HepG2 (cell line): ENCODE data around the gene RAP1GAP2. TPM values are rescaled to one million over a fixed set of nuclear protein-coding genes. Genes with fewer than 3 reads are reported as not detected.
A peak's percentile ranks its signal among the peaks of the same experiment; 100 is the strongest.

Experiments used
- ATF5 ChIP-seq: sonication (generic); formaldehyde crosslinking; IDR thresholded peaks from 2 replicates; pipeline ENCODE4 v1.4.0; 2020; ENCODE audit warnings: mild to moderate bottlenecking, low read depth, missing genetic modification reagents
- CBX5 ChIP-seq: sonication (generic); formaldehyde crosslinking; IDR thresholded peaks from 2 replicates; pipeline ENCODE4 v1.4.0; 2020; ENCODE audit warnings: missing genetic modification reagents, borderline replicate concordance
- CREBL2 ChIP-seq: sonication (generic); formaldehyde crosslinking; IDR thresholded peaks from 2 replicates; pipeline ENCODE4 v1.8.1; 2023; ENCODE audit warnings: missing genetic modification reagents, mild to moderate bottlenecking, borderline replicate concordance
- DRAP1 ChIP-seq: IDR thresholded peaks from 2 replicates; pipeline ENCODE4 v1.6.1; 2016; ENCODE audit warnings: missing genetic modification reagents, missing compliant biosample characterization
- ELF3 ChIP-seq: IDR thresholded peaks from 2 replicates; pipeline ENCODE4 v1.6.1; 2016; ENCODE audit warnings: missing genetic modification reagents, missing compliant biosample characterization
- JARID2 ChIP-seq: sonication (generic); formaldehyde crosslinking; IDR thresholded peaks from 2 replicates; pipeline ENCODE4 v1.8.1; 2023; ENCODE audit warnings: missing genetic modification reagents, inconsistent platforms; ENCODE audit not compliant: insufficient replicate concordance
- MAFG ChIP-seq: sonication (generic); formaldehyde crosslinking; IDR thresholded peaks from 2 replicates; pipeline ENCODE4 v1.5.1; 2020; ENCODE audit warnings: mild to moderate bottlenecking, missing genetic modification reagents
- MED13 ChIP-seq: sonication (generic); formaldehyde crosslinking; IDR thresholded peaks from 2 replicates; pipeline ENCODE4 v1.5.0; 2020; ENCODE audit warnings: missing genetic modification reagents
- MTA1 ChIP-seq: sonication (generic); formaldehyde crosslinking; IDR thresholded peaks from 2 replicates; pipeline ENCODE4 v1.4.0; 2020; ENCODE audit warnings: missing genetic modification reagents, mild to moderate bottlenecking, borderline replicate concordance
- NR2F1 ChIP-seq, 2 experiments: fragments of 450-650 bp in 1 of 2; formaldehyde crosslinking in 1 of 2; IDR thresholded peaks; 2 replicates each; pipeline versions ENCODE4 v1.5.0 to v1.6.1; 2016 to 2020; ENCODE audit warnings: mild to moderate bottlenecking in 1 of 2, missing compliant biosample characterization in 1 of 2, missing genetic modification reagents in 1 of 2, moderate library complexity in 1 of 2
- PAWR ChIP-seq: sonication (generic); formaldehyde crosslinking; IDR thresholded peaks from 2 replicates; pipeline ENCODE4 v1.4.0; 2020; ENCODE audit warnings: missing genetic modification reagents, mild to moderate bottlenecking, borderline replicate concordance
- SETDB1 ChIP-seq: sonication (generic); formaldehyde crosslinking; IDR thresholded peaks from 2 replicates; pipeline ENCODE4 v1.5.1; 2020; ENCODE audit warnings: missing genetic modification reagents, mild to moderate bottlenecking, borderline replicate concordance
- SSRP1 ChIP-seq: IDR thresholded peaks from 2 replicates; pipeline ENCODE4 v1.6.1; 2016; ENCODE audit warnings: control low read depth
- TEAD2 ChIP-seq: sonication (generic); formaldehyde crosslinking; IDR thresholded peaks from 2 replicates; pipeline ENCODE4 v1.9.0; 2021; ENCODE audit warnings: missing genetic modification reagents
- TGIF2 ChIP-seq: IDR thresholded peaks from 2 replicates; pipeline ENCODE4 v1.6.1; 2016; ENCODE audit warnings: control low read depth, missing compliant biosample characterization
- UBTF ChIP-seq: sonication (generic); formaldehyde crosslinking; IDR thresholded peaks from 2 replicates; pipeline ENCODE4 v1.4.0; 2020; ENCODE audit warnings: mild to moderate bottlenecking, missing genetic modification reagents
- ZNF205 ChIP-seq: IDR thresholded peaks from 2 replicates; pipeline ENCODE4 v1.6.1; 2018; ENCODE audit warnings: missing biosample characterization, missing genetic modification reagents
- ZNF232 ChIP-seq: sonication (generic); formaldehyde crosslinking; IDR thresholded peaks from 2 replicates; pipeline ENCODE4 v1.4.0; 2020; ENCODE audit warnings: missing genetic modification reagents, borderline replicate concordance
- ZNF256 ChIP-seq: sonication (generic); formaldehyde crosslinking; conservative IDR thresholded peaks from 2 replicates; pipeline ENCODE4 v1.4.0; 2020; ENCODE audit warnings: missing genetic modification reagents
- ZNF260 ChIP-seq: sonication (generic); formaldehyde crosslinking; IDR thresholded peaks from 2 replicates; pipeline ENCODE4 v1.4.0; 2020; ENCODE audit warnings: missing genetic modification reagents, low read depth, mild to moderate bottlenecking, borderline replicate concordance
- ZNF430 ChIP-seq: sonication (generic); formaldehyde crosslinking; IDR thresholded peaks from 2 replicates; pipeline ENCODE4 v1.9.0; 2021; ENCODE audit warnings: mild to moderate bottlenecking, missing genetic modification reagents
- ZNF530 ChIP-seq: sonication (generic); formaldehyde crosslinking; IDR thresholded peaks from 2 replicates; pipeline ENCODE4 v1.5.0; 2020; ENCODE audit warnings: low read depth, mild to moderate bottlenecking, missing genetic modification reagents
- ZNF678 ChIP-seq: sonication (generic); formaldehyde crosslinking; IDR thresholded peaks from 2 replicates; pipeline ENCODE4 v1.4.0; 2020; ENCODE audit warnings: mild to moderate bottlenecking, missing genetic modification reagents
- ZNF749 ChIP-seq: sonication (generic); formaldehyde crosslinking; IDR thresholded peaks from 2 replicates; pipeline ENCODE4 v1.8.0; 2022; ENCODE audit warnings: mild to moderate bottlenecking, missing genetic modification reagents, moderate library complexity, borderline replicate concordance
- ZNF781 ChIP-seq: sonication (generic); formaldehyde crosslinking; IDR thresholded peaks from 2 replicates; pipeline ENCODE4 v1.5.1; 2020; ENCODE audit warnings: borderline replicate concordance, mild to moderate bottlenecking, missing genetic modification reagents; ENCODE audit errors: not compliant biosample characterization
- ZSCAN5A ChIP-seq: sonication (generic); formaldehyde crosslinking; IDR thresholded peaks from 2 replicates; pipeline ENCODE4 v1.8.0; 2022; ENCODE audit warnings: mild to moderate bottlenecking, missing genetic modification reagents, borderline replicate concordance
- polyA plus RNA-seq, 8 experiments: library from polyadenylated mRNA; depleted of rRNA in 3 of 8; stranded (reverse) in 7 of 8; unstranded in 1 of 8; fragments of >200 nt; fragmentation: Illumina TruSeq in 4 of 8; extraction: Trizol in 4 of 8; gene quantifications; 2 replicates each; pipeline versions ENCODE4 v1.2.1 to v1.2.3, GENCODE V29; 2011 to 2016; ENCODE audit warnings: low read depth in 4 of 8, missing spikeins in 1 of 8, mixed read lengths in 1 of 8; ENCODE audit not compliant: insufficient read depth in 1 of 8
- total RNA-seq, 5 experiments: library from RNA; depleted of rRNA; stranded (reverse); fragments of >200 nt; fragmentation: Illumina TruSeq; extraction: Trizol; gene quantifications; 2 replicates each; pipeline ENCODE4 v1.2.3, GENCODE V29; 2016; ENCODE audit warnings: low read depth in 1 of 5

The RAP1GAP2 gene
- total and polyA plus RNA-seq, 2 of the 13 experiments (the other 11 are each of a cell fraction or from before 2014, with no cell fraction given), result 10.9 to 12.0 TPM

DNA sequence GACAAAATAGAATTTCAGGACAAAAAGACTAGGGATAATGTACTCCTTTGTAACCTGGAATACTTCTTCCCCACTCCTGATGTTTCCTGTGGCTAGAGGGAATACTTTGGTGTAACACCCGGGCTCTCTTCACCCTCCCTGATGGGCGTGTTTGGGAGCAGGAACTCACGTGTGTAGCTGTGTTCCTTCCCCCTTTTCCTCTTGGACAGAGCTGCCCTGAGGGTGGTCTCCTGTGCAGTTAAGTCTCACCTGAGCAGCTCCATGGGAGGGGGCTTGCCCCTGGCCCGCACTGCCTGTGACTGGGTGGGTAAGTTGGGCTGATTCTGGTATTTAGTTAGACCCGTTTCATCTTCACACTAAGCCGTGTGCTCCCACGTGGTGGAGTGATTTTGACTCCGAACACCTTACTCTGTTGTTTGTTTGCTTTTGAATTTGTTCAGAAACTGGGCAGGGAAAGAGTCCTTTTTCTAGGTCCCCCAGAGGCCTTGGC is 179.3 kb downstream of the RAP1GAP2 start (continued):
- TF ChIP-seq UBTF (CRISPR knock-in tag) (peak; percentile 32; the same call in 1 of the 2 replicates), MAFG (CRISPR knock-in tag) (no peak), ZNF430 (peak; percentile 77; the same call in 1 of the 2 replicates), ZNF530 (no peak), ZNF205 (peak; percentile 40; the same call in 1 of the 2 replicates), SETDB1 (CRISPR knock-in tag) (no peak), ZNF749 (CRISPR knock-in tag) (0 out of 2 replicates have a peak, but pooled peaks have one; percentile 54), PAWR (CRISPR knock-in tag) (no peak), CREBL2 (CRISPR knock-in tag) (no peak), ELF3 (CRISPR knock-in tag) (peak; percentile 76; the same call in 1 of the 2 replicates), ZNF678 (CRISPR knock-in tag) (no peak), NR2F1 (CRISPR knock-in tag; IDR thresholded peaks at IDR 0.05) (0 out of 4 replicates have a peak, but pooled peaks of 1 of the 2 experiments have one; percentile 21), ZNF260 (CRISPR knock-in tag) (no peak), MED13 (0 out of 2 replicates have a peak, but pooled peaks have one; percentile 28), JARID2 (CRISPR knock-in tag) (peak; percentile 89), ZSCAN5A (CRISPR knock-in tag) (peak; percentile 67; the same call in 1 of the 2 replicates), MTA1 (CRISPR knock-in tag) (0 out of 2 replicates have a peak, but pooled peaks have one; percentile 31), TEAD2 (CRISPR knock-in tag) (peak; percentile 71; the same call in 1 of the 2 replicates), SSRP1 (CRISPR knock-in tag) (0 out of 2 replicates have a peak, but pooled peaks have one; percentile 56), ATF5 (CRISPR knock-in tag) (no peak), ZNF781 (CRISPR knock-in tag) (peak; percentile 74), CBX5 (CRISPR knock-in tag) (peak; percentile 74; the same call in 1 of the 2 replicates), DRAP1 (CRISPR knock-in tag) (peak; percentile 50), TGIF2 (peak; percentile 88), ZNF232 (peak; percentile 87), ZNF256 (peak; percentile 89; the same call in 1 of the 2 replicates)
